ENCODE results near the gene RACK1.

- TF ChIP-seq POLR2AphosphoS5 (IDR thresholded peaks at IDR 0.05; ENCODE audit: insufficient read depth, low read depth, low read length) (no peak), CTCF (IDR thresholded peaks at IDR 0.05; ENCODE audit: extremely low read depth in 1 of 2, insufficient read depth in 1 of 2, low read depth in 1 of 2, low read length in 2 of 2) (no peak), JUN (IDR thresholded peaks at IDR 0.05; ENCODE audit: borderline replicate concordance, insufficient read depth, insufficient read length, low read depth) (no peak)
These were observed 8.4 kb downstream of the RACK1 start for GRCh38 chr5:181235323-181235688.

All from endothelial cell of umbilical vein (primary cell).